Fibroblast of peridontal ligament (primary cell): ENCODE data around the gene LSR.
"Not testable (repeated sequence)": the region's sequence is repeated elsewhere in the genome, so short reads cannot be mapped to it uniquely, and the experiment has no call there.

Experiments used
- DNase-seq: peaks from one replicate; pipeline ENCODE4 v3.0.0-alpha.2; 2010; ENCODE audit errors: extremely low read depth

LSR gene

GRCh38 chr19:35267353-35267817, 18.6 kb downstream of the LSR start:
- no peak for DNase-seq

GRCh38 chr19:35267818-35268535, 19.2 kb downstream of the LSR start:
- DNase-seq = peak; percentile 54

GRCh38 chr19:35268536-35269437, 20.0 kb downstream of the LSR start, which contains the start of gene USF2:
Gene USF2, plus strand, starts transcription at chr19:35268962. Its CDS starts 140 bp downstream, at chr19:35269102.
- DNase-seq = peak; percentile 58

GRCh38 chr19:35269438-35270117, 20.8 kb downstream of the LSR start:
- peak; percentile 65 for DNase-seq

GRCh38 chr19:35270381-35270811, 21.6 kb downstream of the LSR start:
- no peak for DNase-seq

- DNase-seq = no peak
Measured at GRCh38 chr19:35271546-35271945, 22.7 kb downstream of the LSR start.

GRCh38 chr19:35272122-35272719, 23.4 kb downstream of the LSR start:
- DNase-seq = no peak

GRCh38 chr19:35272954-35273649, 24.3 kb downstream of the LSR start:
- no peak for DNase-seq

GRCh38 chr19:35273686-35274259, 25.0 kb downstream of the LSR start:
- DNase-seq = no peak

GRCh38 chr19:35274323-35274722, 25.5 kb downstream of the LSR start:
- no peak for DNase-seq

GRCh38 chr19:35276706-35277281, 28.0 kb downstream of the LSR start:
- no peak for DNase-seq

- DNase-seq = no peak
Measured at GRCh38 chr19:35278578-35279284, 29.9 kb downstream of the LSR start.

GRCh38 chr19:35279374-35279773, 30.6 kb downstream of the LSR start:
- no peak for DNase-seq

GRCh38 chr19:35279985-35280821, 31.4 kb downstream of the LSR start:
- DNase-seq = no peak

- no peak for DNase-seq
Measured at GRCh38 chr19:35281303-35281702, 32.5 kb downstream of the LSR start.

- no peak for DNase-seq
Measured at GRCh38 chr19:35284153-35285094, 35.6 kb downstream of the LSR start.

GRCh38 chr19:35285095-35285449, 36.3 kb downstream of the LSR start:
- DNase-seq = no peak

GRCh38 chr19:35285465-35285864, 36.7 kb downstream of the LSR start:
- DNase-seq = not testable (repeated sequence)
